ENCODE results near the gene HDAC9.

HDAC9 gene

DNA sequence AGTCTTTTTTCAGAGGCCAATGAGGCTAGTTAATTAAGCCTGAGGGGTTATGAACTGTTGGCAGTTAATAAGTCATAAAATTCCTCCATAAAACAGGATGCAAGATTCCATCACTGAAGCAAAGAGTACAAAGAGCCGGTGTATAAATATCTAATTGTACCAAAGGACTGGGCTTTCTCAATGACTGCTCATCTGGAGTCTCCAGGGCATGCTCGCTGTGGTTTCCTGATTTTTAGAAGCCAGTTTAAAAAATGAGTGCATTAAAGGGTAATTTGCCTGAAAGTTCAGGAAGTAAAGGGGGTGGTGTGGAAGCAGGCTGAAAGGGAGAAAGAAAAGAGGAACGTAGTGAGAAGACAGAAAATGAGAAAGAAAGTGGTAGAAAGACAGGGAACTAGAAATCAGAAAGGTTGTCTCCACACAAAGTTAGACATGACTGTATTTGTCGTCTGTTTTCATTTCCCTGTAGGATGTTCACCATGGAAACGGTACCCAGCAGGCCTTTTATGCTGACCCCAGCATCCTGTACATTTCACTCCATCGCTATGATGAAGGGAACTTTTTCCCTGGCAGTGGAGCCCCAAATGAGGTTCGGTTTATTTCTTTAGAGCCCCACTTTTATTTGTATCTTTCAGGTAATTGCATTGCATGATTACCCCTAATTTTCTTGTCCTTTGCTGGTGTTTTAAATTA, 339.6 kb downstream of the HDAC9 start:
- DNase-seq (ENCODE audit: low read depth): no peak
- TF ChIP-seq, protein P1, sequence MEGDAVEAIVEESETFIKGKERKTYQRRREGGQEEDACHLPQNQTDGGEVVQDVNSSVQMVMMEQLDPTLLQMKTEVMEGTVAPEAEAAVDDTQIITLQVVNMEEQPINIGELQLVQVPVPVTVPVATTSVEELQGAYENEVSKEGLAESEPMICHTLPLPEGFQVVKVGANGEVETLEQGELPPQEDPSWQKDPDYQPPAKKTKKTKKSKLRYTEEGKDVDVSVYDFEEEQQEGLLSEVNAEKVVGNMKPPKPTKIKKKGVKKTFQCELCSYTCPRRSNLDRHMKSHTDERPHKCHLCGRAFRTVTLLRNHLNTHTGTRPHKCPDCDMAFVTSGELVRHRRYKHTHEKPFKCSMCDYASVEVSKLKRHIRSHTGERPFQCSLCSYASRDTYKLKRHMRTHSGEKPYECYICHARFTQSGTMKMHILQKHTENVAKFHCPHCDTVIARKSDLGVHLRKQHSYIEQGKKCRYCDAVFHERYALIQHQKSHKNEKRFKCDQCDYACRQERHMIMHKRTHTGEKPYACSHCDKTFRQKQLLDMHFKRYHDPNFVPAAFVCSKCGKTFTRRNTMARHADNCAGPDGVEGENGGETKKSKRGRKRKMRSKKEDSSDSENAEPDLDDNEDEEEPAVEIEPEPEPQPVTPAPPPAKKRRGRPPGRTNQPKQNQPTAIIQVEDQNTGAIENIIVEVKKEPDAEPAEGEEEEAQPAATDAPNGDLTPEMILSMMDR (IDR thresholded peaks at IDR 0.05; ENCODE audit: control insufficient read depth, insufficient read depth, low read depth, low read length, missing control alignments): no peak
- H3K4me3 ChIP-seq (ENCODE audit: control insufficient read depth, low read depth, low read length): no peak overlapping the region

DNA sequence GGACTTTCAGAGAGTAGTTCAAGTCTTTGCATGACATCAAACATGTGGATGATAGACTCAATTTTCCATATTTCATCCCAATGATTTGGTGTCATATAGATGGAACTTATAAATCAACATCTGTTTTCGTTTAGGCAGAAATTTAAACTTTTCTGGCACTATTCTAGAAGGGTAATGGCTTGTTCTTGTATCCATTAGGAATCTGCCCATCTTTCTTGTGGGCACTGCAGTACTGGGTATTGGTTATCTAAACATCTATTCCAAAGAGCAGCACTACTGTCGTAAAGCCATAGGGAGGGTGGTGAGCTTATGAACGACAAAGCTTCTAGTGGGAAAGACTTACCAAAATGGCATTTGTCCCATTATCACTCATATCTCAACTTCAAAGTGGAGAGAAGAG, 348.4 kb downstream of the HDAC9 start:
- no peak overlapping the region for H3K4me3 ChIP-seq (ENCODE audit: control insufficient read depth, low read depth, low read length)
- no peak for DNase-seq (ENCODE audit: low read depth)
- TF ChIP-seq, protein P1 (IDR thresholded peaks at IDR 0.05; ENCODE audit: control insufficient read depth, insufficient read depth, low read depth, low read length, missing control alignments): no peak

DNA sequence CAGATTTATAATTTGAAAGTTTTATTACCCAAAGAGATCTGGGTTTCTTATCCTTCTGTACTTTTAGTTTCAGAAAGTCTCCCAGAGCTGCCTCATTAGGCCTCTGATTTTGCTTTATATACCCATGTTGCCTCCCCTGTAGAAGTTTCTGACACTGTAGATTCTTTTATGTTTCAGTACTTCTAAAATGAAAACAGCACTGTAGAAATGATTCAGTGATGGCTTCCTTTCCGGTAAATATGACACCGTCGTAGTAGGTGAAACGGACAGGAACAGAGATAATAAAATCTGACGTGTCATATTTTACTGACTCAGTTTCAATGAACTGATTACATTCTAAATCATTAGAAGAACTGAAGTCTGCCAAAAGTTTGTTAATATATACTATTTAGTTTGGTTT, 349.2 kb downstream of the HDAC9 start:
- no peak for DNase-seq (ENCODE audit: low read depth)
- H3K4me3 ChIP-seq (ENCODE audit: control insufficient read depth, low read depth, low read length): no peak overlapping the region
- TF ChIP-seq, protein P1 (IDR thresholded peaks at IDR 0.05; ENCODE audit: control insufficient read depth, insufficient read depth, low read depth, low read length, missing control alignments): no peak

DNA sequence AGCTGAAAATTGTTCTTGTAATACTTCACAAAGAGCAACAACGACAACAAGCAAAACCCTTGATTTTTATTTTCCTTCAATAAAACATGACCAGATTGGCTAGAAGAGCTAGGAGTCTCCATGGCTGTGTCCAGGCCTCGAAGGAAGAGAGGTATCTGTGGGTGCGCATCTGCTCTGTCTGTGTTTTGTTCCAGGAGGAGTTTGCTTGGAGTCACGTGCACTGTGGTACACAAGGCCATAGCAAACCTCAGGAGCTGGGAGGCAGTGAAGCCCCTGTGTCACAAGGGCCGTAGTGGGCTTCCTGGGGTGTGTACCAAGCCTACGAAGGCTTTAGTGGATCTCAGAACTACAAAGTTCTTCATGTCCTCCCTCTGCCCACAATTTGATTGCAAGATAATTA, 350.2 kb downstream of the HDAC9 start:
- no peak overlapping the region for H3K4me3 ChIP-seq (ENCODE audit: control insufficient read depth, low read depth, low read length)
- TF ChIP-seq, protein P1 (IDR thresholded peaks at IDR 0.05; ENCODE audit: control insufficient read depth, insufficient read depth, low read depth, low read length, missing control alignments): no peak

DNA sequence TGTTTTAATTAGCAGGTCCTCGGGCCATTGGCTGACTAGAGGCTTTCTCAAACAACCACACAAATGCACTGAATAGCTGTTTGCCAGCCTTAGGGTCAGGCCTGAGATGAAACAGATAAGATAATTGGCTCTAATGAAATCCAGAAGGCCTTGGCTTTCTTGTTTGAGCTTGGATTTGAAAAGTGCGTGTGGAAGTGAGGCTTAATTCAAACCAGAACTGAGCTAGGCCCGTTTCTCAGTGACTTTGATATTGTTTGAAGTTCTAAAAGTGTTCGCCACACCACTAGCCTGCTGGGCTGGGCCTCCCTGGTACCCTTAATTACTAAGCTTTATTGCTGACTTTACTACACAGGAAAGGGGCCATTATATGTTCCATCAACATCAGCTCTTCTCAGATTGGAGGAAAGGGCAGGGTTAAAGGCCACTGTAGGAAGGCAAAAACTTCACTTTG, 351.2 kb downstream of the HDAC9 start:
- peak; percentile 76 for DNase-seq (ENCODE audit: low read depth)
- TF ChIP-seq, protein P1 (IDR thresholded peaks at IDR 0.05; ENCODE audit: control insufficient read depth, insufficient read depth, low read depth, low read length, missing control alignments): no peak
- H3K4me3 ChIP-seq (ENCODE audit: control insufficient read depth, low read depth, low read length): no peak overlapping the region

More for the DNA sequence above, 350.2 kb downstream of the HDAC9 start:
- DNase-seq (ENCODE audit: low read depth): no peak

DNA sequence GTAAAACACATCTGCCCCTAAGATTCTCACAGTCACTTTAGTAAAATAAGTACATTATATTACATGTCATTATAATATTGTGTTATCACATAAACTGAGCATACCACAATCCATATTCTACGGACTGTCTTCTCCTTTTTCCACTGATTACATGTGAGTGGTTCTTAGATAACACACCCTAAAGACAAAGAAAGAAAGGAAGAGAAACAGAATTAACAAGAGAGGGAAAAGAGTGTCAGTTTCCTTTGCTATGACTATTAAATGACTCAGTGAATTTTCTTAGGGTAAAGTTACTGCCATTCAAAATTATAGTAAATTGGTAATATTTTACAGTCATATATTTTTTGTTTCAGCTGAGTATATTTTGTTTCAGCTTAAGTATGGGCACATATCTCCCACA, 353.6 kb downstream of the HDAC9 start:
- TF ChIP-seq, protein P1 (IDR thresholded peaks at IDR 0.05; ENCODE audit: control insufficient read depth, insufficient read depth, low read depth, low read length, missing control alignments): no peak
- DNase-seq (ENCODE audit: low read depth): no peak
- H3K4me3 ChIP-seq (ENCODE audit: control insufficient read depth, low read depth, low read length): no peak overlapping the region
